Endothelial cell of umbilical vein (primary cell): ENCODE measurements around the gene MCTP2. TPM values are rescaled to one million over a fixed set of nuclear protein-coding genes. Genes with fewer than 3 reads are reported as not detected.

Source experiments
- BruUV-seq: library from RNA; stranded (reverse); fragments of 400-500 nt; replicated peaks from 2 replicates; lab custom pipeline; 2021; lab: Mats Ljungman, UMichigan
- CTCF ChIA-PET: fragments of 300-600, 350-600 bp; sonication (Branson Sonifier 250); formaldehyde crosslinking; loops from one replicate; lab custom pipeline; 2021; ENCODE audit warnings: antibody characterized with exemption, inconsistent platforms; lab: Charles Lee
- POLR2A ChIA-PET: fragments of 300-600, 350-600 bp; sonication (Branson Sonifier 250); formaldehyde crosslinking; loops from one replicate; lab custom pipeline; 2021; ENCODE audit warnings: antibody characterized with exemption, inconsistent platforms; lab: Charles Lee
- DNase-seq: peaks from one replicate; pipeline ENCODE4 v3.0.0-alpha.2; 2011; ENCODE audit warnings: low read depth, low spot score
- FAIRE-seq: peaks from 2 replicates; lab custom pipeline; 2011; peaks lifted over from hg19 to GRCh38; lab: Jason Lieb, UNC
- H2AFZ ChIP-seq: 2 replicates; pipeline ENCODE4 v1.6.0; 2012; ENCODE audit warnings: low read depth, low read length, control low read depth, inconsistent platforms
- H3K27ac ChIP-seq: 2 replicates; pipeline ENCODE4 v1.5.1; 2011; ENCODE audit warnings: low read depth, mild to moderate bottlenecking, control low read depth, low read length, moderate library complexity; ENCODE audit not compliant: insufficient read depth
- H3K27me3 ChIP-seq, 2 experiments: 2 replicates each; pipeline versions ENCODE4 v1.6.0 to v1.6.1; 2011; ENCODE audit warnings: low read length in 2 of 2, mixed read lengths in 1 of 2; ENCODE audit not compliant: control insufficient read depth in 2 of 2, insufficient read depth in 2 of 2
- H3K36me3 ChIP-seq, 2 experiments: 2 replicates in 1 of 2; 3 replicates in 1 of 2; pipeline ENCODE4 v1.5.1; 2011; ENCODE audit warnings: low read length in 2 of 2, mild to moderate bottlenecking in 1 of 2, moderate library complexity in 1 of 2; ENCODE audit not compliant: control insufficient read depth in 2 of 2, insufficient read depth in 2 of 2; ENCODE audit errors: extremely low read depth in 1 of 2
- H3K4me1 ChIP-seq: 3 replicates; pipeline ENCODE4 v1.5.1; 2011; ENCODE audit warnings: mild to moderate bottlenecking, low read length; ENCODE audit not compliant: control insufficient read depth, insufficient read depth; ENCODE audit errors: extremely low read depth
- H3K4me2 ChIP-seq: 2 replicates; pipeline ENCODE4 v1.6.1; 2011; ENCODE audit warnings: low read length, control low read depth, mixed read lengths; ENCODE audit not compliant: insufficient read depth
- H3K4me3 ChIP-seq, 3 experiments: fragments of 200-600 bp in 1 of 3; sonication (generic), shearing (Covaris generic) in 1 of 3; replicated peaks in 1 of 3; 2 replicates each; pipeline ENCODE4 v1.5.1; 2011 to 2016; ENCODE audit warnings: control low read depth in 3 of 3, low read length in 3 of 3, mild to moderate bottlenecking in 2 of 3, inconsistent platforms in 1 of 3, low read depth in 1 of 3, moderate library complexity in 1 of 3; ENCODE audit not compliant: insufficient read depth in 1 of 3
- H3K79me2 ChIP-seq: 2 replicates; pipeline ENCODE4 v1.6.0; 2012; ENCODE audit warnings: low read length, inconsistent platforms; ENCODE audit not compliant: control insufficient read depth, insufficient read depth
- H3K9ac ChIP-seq: replicated peaks from 2 replicates; pipeline ENCODE3; 2011; ENCODE audit warnings: low read length, control low read depth; ENCODE audit not compliant: insufficient read depth; ENCODE audit errors: extremely low read depth
- H3K9me1 ChIP-seq: replicated peaks from 3 replicates; pipeline ENCODE4 v1.6.0; 2011; ENCODE audit warnings: mild to moderate bottlenecking, low read length; ENCODE audit not compliant: control insufficient read depth, insufficient read depth; ENCODE audit errors: extremely low read depth
- H3K9me3 ChIP-seq: replicated peaks from 2 replicates; pipeline ENCODE4 v1.5.1; 2012; ENCODE audit warnings: low read length, inconsistent platforms; ENCODE audit not compliant: control insufficient read depth, insufficient read depth
- H4K20me1 ChIP-seq: replicated peaks from 2 replicates; pipeline ENCODE3; 2011; ENCODE audit warnings: mild to moderate bottlenecking, low read length; ENCODE audit not compliant: control insufficient read depth, insufficient read depth; ENCODE audit errors: extremely low read depth
- EZH2 ChIP-seq: IDR thresholded peaks from 2 replicates; pipeline ENCODE4 v1.6.1; 2012; ENCODE audit warnings: borderline replicate concordance, low read depth, mild to moderate bottlenecking, moderate library complexity, low read length, inconsistent platforms; ENCODE audit not compliant: severe bottlenecking
- FOS ChIP-seq: IDR thresholded peaks from 2 replicates; pipeline ENCODE4 v1.6.1; 2011; ENCODE audit warnings: mild to moderate bottlenecking, low read length, moderate library complexity, borderline replicate concordance; ENCODE audit not compliant: insufficient read depth
- GATA2 ChIP-seq: IDR thresholded peaks from 2 replicates; pipeline ENCODE4 v1.7.0; 2011; ENCODE audit warnings: low read depth, mild to moderate bottlenecking, moderate library complexity, mixed read lengths, low read length; ENCODE audit not compliant: insufficient read length, insufficient read depth
- JUN ChIP-seq: IDR thresholded peaks from 2 replicates; pipeline ENCODE4 v1.6.1; 2011; ENCODE audit warnings: borderline replicate concordance, low read depth; ENCODE audit not compliant: insufficient read length, insufficient read depth
- MYC ChIP-seq: IDR thresholded peaks from one replicate; pipeline ENCODE4 v1.6.1; 2011; ENCODE audit warnings: mild to moderate bottlenecking, low read depth, low read length
- POLR2A ChIP-seq: IDR thresholded peaks from 2 replicates; pipeline ENCODE4 v1.6.1; 2012; ENCODE audit warnings: low read depth, mild to moderate bottlenecking, control low read depth, low read length
- POLR2AphosphoS5 ChIP-seq: IDR thresholded peaks from 2 replicates; pipeline ENCODE4 v1.6.1; 2012; ENCODE audit warnings: low read depth, mild to moderate bottlenecking, control low read depth, low read length, moderate library complexity; ENCODE audit not compliant: insufficient read depth
- dilution Hi-C: fragments of 300-500 bp; cut with MboI; formaldehyde crosslinking; loops from one replicate; pipeline ENCODE4 v1.15.0; 2019; ENCODE audit warnings: low sequenced_read_pairs; ENCODE audit not compliant: extremely low pct_ligation_motif_present
- intact Hi-C: fragments of 100-400 bp; cut with micrococcal nuclease; formaldehyde crosslinking; loops from one replicate; pipeline ENCODE4 v1.10.0; 2022
- polyA plus RNA-seq, 4 experiments: library from polyadenylated mRNA; depleted of rRNA in 3 of 4; stranded (reverse) in 3 of 4; unstranded in 1 of 4; fragments of >200 nt; gene quantifications; 2 replicates each; pipeline versions ENCODE4 v1.2.1 to v1.2.3, GENCODE V29; 2011 to 2012; ENCODE audit warnings: missing spikeins in 1 of 4
- total RNA-seq: library from RNA; stranded (reverse); gene quantifications from 2 replicates; pipeline ENCODE4 v1.2.3, GENCODE V29; 2021
- TF ChIP-seq, protein P1 (sequence below), 2 donors: IDR thresholded peaks; 1 replicate in 1 of 2; 2 replicates in 1 of 2; pipeline ENCODE4 v1.5.1; 2011; ENCODE audit warnings: low read length in 2 of 2, mild to moderate bottlenecking in 2 of 2, moderate library complexity in 2 of 2, control low read depth in 1 of 2, inconsistent platforms in 1 of 2, low read depth in 1 of 2; ENCODE audit not compliant: insufficient read depth in 1 of 2; ENCODE audit errors: extremely low read depth in 1 of 2
- TF ChIP-seq, protein P2 (sequence below): IDR thresholded peaks from 2 replicates; pipeline ENCODE4 v1.6.1; 2011; ENCODE audit not compliant: insufficient read depth, insufficient read length

The MCTP2 gene
- total and polyA plus RNA-seq, 2 donors (not counting 3 experiments of a cell fraction or from before 2014, with no cell fraction given): 0.01 to 0.75 TPM

DNA sequence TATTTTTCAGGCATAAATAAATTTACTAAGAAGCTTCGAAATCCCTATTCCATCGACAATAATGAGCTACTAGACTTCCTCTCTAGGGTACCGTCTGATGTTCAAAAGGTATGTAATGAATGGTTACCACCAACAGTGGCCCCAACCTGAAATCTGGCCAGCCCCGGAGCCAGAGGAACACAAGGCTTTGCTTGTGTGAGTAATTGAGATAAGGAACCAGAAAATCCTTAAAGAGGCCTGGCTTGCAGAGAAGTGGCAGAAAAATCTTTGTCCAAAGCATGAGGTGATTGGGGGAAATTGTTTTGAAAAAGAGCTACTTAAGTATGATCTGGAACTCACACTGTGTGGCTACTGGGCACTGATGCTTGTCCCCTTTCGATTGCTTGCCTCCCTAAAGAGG is 245.3 kb downstream of the MCTP2 start:
- intact Hi-C loops (no loop called here), dilution Hi-C loops (no loop called here)
- Histone ChIP-seq H3K9me3 (no peaks in the 10 kb centered on the region), H3K4me2 (no peak overlapping the region), H3K36me3 (no peaks in the 10 kb centered on the region), H4K20me1 (no peaks in the 10 kb centered on the region), H3K27ac (no peak overlapping the region), H3K4me3 (no peak overlapping the region), H3K9me1 (no peaks in the 10 kb centered on the region), H3K9ac (no peak overlapping the region), H3K79me2 (no peaks in the 10 kb centered on the region), H2AFZ (no peak overlapping the region), H3K27me3 (no peaks in the 10 kb centered on the region), H3K4me1 (no peaks in the 10 kb centered on the region)
- TF ChIP-seq JUN: no peak
- POLR2A ChIA-PET: no interaction called here
- BruUV-seq: no TSS peak
- CTCF ChIA-PET: no interaction called here
- FAIRE-seq: no peak
- no peak for DNase-seq

DNA sequence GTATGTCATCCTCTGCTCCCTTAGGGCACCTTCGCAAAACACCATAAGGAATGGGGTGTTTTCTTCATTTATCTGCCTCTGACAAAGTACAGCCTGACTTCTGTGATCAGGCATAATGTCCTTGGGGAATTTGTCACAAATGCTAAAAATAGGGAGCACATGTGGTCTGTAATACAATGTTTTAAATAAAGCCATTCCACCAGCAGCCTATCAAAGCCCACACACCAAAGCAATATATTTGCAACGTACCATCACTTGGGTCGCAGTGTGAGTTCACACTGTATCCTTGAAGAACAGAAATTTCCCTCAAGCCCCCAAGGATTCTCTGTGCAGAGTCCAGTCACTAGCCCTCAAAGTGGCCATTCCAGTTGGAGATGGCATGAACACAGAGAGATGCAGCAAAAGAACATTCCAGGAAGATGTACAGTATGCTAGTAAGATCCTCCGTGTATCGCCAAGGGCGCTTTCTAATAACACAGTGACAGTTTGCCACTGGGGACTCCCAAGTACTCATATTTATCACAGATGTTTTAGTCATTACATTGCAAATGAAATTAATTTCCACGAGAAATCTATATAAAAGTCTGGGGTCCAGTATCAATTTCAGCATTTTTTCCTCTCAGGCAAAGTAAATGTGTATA is 246.7 kb downstream of the MCTP2 start:
- DNase-seq (no peak), FAIRE-seq (no peak)
- Histone ChIP-seq H3K36me3 (no peaks in the 10 kb centered on the region), H3K9ac (no peak overlapping the region), H3K27ac (no peak overlapping the region), H3K4me1 (no peaks in the 10 kb centered on the region), H4K20me1 (no peaks in the 10 kb centered on the region), H3K4me2 (no peak overlapping the region), H3K27me3 (no peaks in the 10 kb centered on the region), H3K79me2 (no peaks in the 10 kb centered on the region), H3K9me3 (no peaks in the 10 kb centered on the region), H2AFZ (no peak overlapping the region), H3K4me3 (no peak overlapping the region), H3K9me1 (no peaks in the 10 kb centered on the region)
- POLR2A ChIA-PET: no interaction called here
- BruUV-seq: no TSS peak
- CTCF ChIA-PET: no interaction called here
- dilution Hi-C loops: no loop called here
- intact Hi-C loops: no loop called here
- TF ChIP-seq FOS (no peak), GATA2 (no peak), MYC (no peak), EZH2 (no peak), JUN (no peak), POLR2A (no peak), POLR2AphosphoS5 (no peak)
- TF ChIP-seq, protein P1, sequence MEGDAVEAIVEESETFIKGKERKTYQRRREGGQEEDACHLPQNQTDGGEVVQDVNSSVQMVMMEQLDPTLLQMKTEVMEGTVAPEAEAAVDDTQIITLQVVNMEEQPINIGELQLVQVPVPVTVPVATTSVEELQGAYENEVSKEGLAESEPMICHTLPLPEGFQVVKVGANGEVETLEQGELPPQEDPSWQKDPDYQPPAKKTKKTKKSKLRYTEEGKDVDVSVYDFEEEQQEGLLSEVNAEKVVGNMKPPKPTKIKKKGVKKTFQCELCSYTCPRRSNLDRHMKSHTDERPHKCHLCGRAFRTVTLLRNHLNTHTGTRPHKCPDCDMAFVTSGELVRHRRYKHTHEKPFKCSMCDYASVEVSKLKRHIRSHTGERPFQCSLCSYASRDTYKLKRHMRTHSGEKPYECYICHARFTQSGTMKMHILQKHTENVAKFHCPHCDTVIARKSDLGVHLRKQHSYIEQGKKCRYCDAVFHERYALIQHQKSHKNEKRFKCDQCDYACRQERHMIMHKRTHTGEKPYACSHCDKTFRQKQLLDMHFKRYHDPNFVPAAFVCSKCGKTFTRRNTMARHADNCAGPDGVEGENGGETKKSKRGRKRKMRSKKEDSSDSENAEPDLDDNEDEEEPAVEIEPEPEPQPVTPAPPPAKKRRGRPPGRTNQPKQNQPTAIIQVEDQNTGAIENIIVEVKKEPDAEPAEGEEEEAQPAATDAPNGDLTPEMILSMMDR (IDR thresholded peaks at IDR 0.05; ENCODE audit: extremely low read depth in 1 of 2, insufficient read depth in 1 of 2, low read depth in 1 of 2, low read length in 2 of 2): no peak
- TF ChIP-seq, protein P2, sequence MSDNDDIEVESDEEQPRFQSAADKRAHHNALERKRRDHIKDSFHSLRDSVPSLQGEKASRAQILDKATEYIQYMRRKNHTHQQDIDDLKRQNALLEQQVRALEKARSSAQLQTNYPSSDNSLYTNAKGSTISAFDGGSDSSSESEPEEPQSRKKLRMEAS: no peak
